Stimulated activated naive CD8-positive, alpha-beta T cell treated with anti-CD3 and anti-CD28 coated beads, Interleukin-15, Interleukin-2, amounts not matched to agents 100 U/mL and 50 U/mL, for 24 hours (primary cell): Measurements from ENCODE around the gene CD247.

Experiments
- ATAC-seq: fragments of 150-1000 bp; cut with Tn5 transposase; one replicate; pipeline ENCODE4 v1.10.0; 2021
- DNase-seq: peaks from one replicate; pipeline ENCODE4 v3.0.0; 2021

The CD247 gene

GRCh38 chr1:167542109-167543032, 24.0 kb upstream of the CD247 start:
- no peak for DNase-seq
- peak; percentile 48 for ATAC-seq

- ATAC-seq: no peak
- no peak for DNase-seq
These were observed 23.3 kb upstream of the CD247 start for GRCh38 chr1:167541610-167542009.

- DNase-seq (no peak), ATAC-seq (no peak)
These were observed 22.7 kb upstream of the CD247 start for GRCh38 chr1:167541003-167541402.

- DNase-seq: no peak
- no peak for ATAC-seq
These were observed 20.3 kb upstream of the CD247 start for GRCh38 chr1:167538657-167539056.

- DNase-seq (peak; percentile 68), ATAC-seq (peak; percentile 69)
These were observed 15.5 kb upstream of the CD247 start for GRCh38 chr1:167533851-167534300.

GRCh38 chr1:167532964-167533824, 14.9 kb upstream of the CD247 start:
- DNase-seq (no peak), ATAC-seq (no peak)

GRCh38 chr1:167532375-167532774, 14.0 kb upstream of the CD247 start:
- DNase-seq (no peak), ATAC-seq (no peak)

GRCh38 chr1:167529829-167530474, 11.6 kb upstream of the CD247 start:
- DNase-seq (no peak), ATAC-seq (no peak)

GRCh38 chr1:167528057-167528728, 9.9 kb upstream of the CD247 start:
- DNase-seq: no peak
- ATAC-seq: no peak

GRCh38 chr1:167526667-167527383, 8.5 kb upstream of the CD247 start:
- ATAC-seq (no peak), DNase-seq (no peak)

GRCh38 chr1:167524651-167525050, 6.3 kb upstream of the CD247 start:
- ATAC-seq: no peak
- DNase-seq: no peak

GRCh38 chr1:167522246-167522645, 3.9 kb upstream of the CD247 start:
- no peak for DNase-seq
- ATAC-seq: no peak

- DNase-seq (no peak), ATAC-seq (no peak)
These were observed 2.4 kb upstream of the CD247 start for GRCh38 chr1:167520711-167521206.

GRCh38 chr1:167517535-167518330, 596 bp downstream of the CD247 start:
- peak; percentile 95 for DNase-seq
- ATAC-seq: peak; percentile 96

GRCh38 chr1:167516404-167517388, 1.6 kb downstream of the CD247 start:
- peak; percentile 21 for ATAC-seq
- peak; percentile 36 for DNase-seq

GRCh38 chr1:167515893-167516321, 2.4 kb downstream of the CD247 start:
- no peak for ATAC-seq

GRCh38 chr1:167515461-167515860, 2.9 kb downstream of the CD247 start:
- ATAC-seq: no peak
- DNase-seq: no peak

More at GRCh38 chr1:167515893-167516321, 2.4 kb downstream of the CD247 start:
- DNase-seq: no peak

- ATAC-seq (no peak), DNase-seq (no peak)
These were observed 4.0 kb downstream of the CD247 start for GRCh38 chr1:167514288-167514687.
